ENCODE data around the gene SIPA1L3. TPM values are rescaled to one million over a fixed set of nuclear protein-coding genes. Genes with fewer than 3 reads are reported as not detected.

The SIPA1L3 gene
- total and polyA plus RNA-seq, 2 of the 13 experiments (the other 11 are each of a cell fraction or from before 2014, with no cell fraction given) = 5.5 to 7.7 TPM

DNA sequence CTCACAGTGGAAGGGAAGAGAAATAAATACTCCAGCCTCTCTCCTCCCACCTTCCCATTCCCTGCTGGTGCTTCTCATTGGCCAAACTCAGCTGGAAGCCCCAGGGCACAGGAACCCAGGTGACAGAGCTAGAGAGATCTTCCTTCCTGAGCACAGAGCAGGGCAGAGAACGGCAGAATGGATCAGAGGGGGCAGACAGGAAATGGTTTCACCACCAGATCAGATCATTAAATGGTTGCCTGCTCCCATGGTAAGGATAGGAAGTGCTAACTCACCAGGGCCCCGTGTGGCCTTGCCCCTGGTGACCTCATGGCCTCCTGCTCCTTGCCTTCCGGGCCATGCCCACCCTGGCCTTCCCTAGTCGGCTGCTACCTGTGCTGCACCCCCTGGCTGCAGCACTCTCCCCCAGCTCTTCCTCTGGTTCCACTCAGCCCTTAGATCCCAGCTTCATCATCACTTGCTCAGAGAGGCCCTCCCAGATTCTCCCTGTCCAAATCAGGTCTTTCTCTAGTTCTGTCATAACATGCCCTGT lies 208.3 kb downstream of the SIPA1L3 start (continued):
- TF ChIP-seq HNRNPL (IDR thresholded peaks at IDR 0.05; ENCODE audit: low read depth, low read length) (no peak), YEATS2 (CRISPR knock-in tag; IDR thresholded peaks at IDR 0.05; ENCODE audit: borderline replicate concordance) (no peak), ZNF746 (CRISPR knock-in tag; IDR thresholded peaks at IDR 0.05) (no peak), KLF15 (CRISPR knock-in tag; IDR thresholded peaks at IDR 0.05; ENCODE audit: borderline replicate concordance) (no peak), ZC3H4 (CRISPR knock-in tag; IDR thresholded peaks at IDR 0.05; ENCODE audit: borderline replicate concordance) (no peak)

DNA sequence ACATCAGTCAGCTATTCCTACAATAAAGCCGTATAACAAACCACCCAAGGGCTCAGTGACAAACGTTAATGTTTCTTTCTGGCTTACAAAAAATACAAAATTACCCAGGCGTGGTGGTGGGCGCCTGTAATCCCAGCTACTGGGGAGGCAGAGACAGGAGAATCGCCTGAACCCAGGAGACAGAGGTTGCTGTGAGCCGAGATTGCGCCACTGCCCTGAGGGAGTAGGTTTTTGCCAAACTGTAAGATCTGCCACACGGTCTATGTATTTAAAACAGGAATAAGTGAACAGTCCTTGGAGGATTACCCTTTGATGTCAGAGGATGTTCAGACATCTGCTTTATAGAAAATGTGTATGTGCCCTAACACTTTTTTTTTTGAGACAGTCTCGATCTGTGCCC lies 211.2 kb downstream of the SIPA1L3 start:
- no peaks in the 10 kb centered on the region for H3K27me3 ChIP-seq (ENCODE audit: control insufficient read depth in 1 of 2, insufficient read depth in 2 of 2, low read length in 2 of 2)
- H3K27ac ChIP-seq (ENCODE audit: extremely low read length, insufficient read depth, low read length) = no peak overlapping the region
- TF ChIP-seq MAF1 (CRISPR knock-in tag; IDR thresholded peaks at IDR 0.05; ENCODE audit: borderline replicate concordance) (no peak), NCOA1 (CRISPR knock-in tag; IDR thresholded peaks at IDR 0.05) (no peak), TCF12 (IDR thresholded peaks at IDR 0.05) (no peak), TCF12 (CRISPR knock-in tag; IDR thresholded peaks at IDR 0.05) (no peak), YEATS2 (CRISPR knock-in tag; IDR thresholded peaks at IDR 0.05; ENCODE audit: borderline replicate concordance) (no peak), MED13 (CRISPR knock-in tag; IDR thresholded peaks at IDR 0.05) (no peak)
- TF ChIP-seq, protein P1, sequence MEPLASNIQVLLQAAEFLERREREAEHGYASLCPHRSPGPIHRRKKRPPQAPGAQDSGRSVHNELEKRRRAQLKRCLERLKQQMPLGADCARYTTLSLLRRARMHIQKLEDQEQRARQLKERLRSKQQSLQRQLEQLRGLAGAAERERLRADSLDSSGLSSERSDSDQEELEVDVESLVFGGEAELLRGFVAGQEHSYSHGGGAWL (CRISPR knock-in tag; IDR thresholded peaks at IDR 0.05) = no peak
- TF ChIP-seq, protein P2, sequence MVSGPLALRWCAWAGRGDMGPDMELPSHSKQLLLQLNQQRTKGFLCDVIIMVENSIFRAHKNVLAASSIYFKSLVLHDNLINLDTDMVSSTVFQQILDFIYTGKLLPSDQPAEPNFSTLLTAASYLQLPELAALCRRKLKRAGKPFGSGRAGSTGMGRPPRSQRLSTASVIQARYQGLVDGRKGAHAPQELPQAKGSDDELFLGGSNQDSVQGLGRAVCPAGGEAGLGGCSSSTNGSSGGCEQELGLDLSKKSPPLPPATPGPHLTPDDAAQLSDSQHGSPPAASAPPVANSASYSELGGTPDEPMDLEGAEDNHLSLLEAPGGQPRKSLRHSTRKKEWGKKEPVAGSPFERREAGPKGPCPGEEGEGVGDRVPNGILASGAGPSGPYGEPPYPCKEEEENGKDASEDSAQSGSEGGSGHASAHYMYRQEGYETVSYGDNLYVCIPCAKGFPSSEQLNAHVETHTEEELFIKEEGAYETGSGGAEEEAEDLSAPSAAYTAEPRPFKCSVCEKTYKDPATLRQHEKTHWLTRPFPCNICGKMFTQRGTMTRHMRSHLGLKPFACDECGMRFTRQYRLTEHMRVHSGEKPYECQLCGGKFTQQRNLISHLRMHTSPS (CRISPR knock-in tag; IDR thresholded peaks at IDR 0.05; ENCODE audit: low read depth) = no peak
- no peaks in the 10 kb centered on the region for H4K20me1 ChIP-seq (ENCODE audit: insufficient read depth, low read length)
- ChIA-PET CTCF (ENCODE audit: low intra/inter-chr PET ratio, low total read pairs) (no interaction called here), POLR2A (no interaction called here)
- H3K9ac ChIP-seq (ENCODE audit: insufficient read depth, low read depth, low read length) = no peak overlapping the region
- intact Hi-C loops (cut with micrococcal nuclease; ENCODE audit: unreplicated experiment) (no loop called here), in situ Hi-C loops (cut with HindIII; ENCODE audit: extremely low pct_ligation_motif_present, low pct_unique_long_range_greater_than_20kb) (no loop called here)
- H3K79me2 ChIP-seq (ENCODE audit: insufficient read depth, low read length) = no peaks in the 10 kb centered on the region
- no peak overlapping the region for H2AFZ ChIP-seq (ENCODE audit: low read length)
- ATAC-seq = no peak
- FAIRE-seq = no peak
- H3K4me3 ChIP-seq (replicated peaks in 1 of 3; ENCODE audit: insufficient read depth in 1 of 3, low read depth in 2 of 3, low read length in 3 of 3) = no peak overlapping the region
- WGBS (ENCODE audit: low lambda C conversion rate) = 90% methylated on average over 9 of the region's 9 CpGs
- no TSS peak for BruUV-seq (replicated peaks)
- H3K4me1 ChIP-seq (ENCODE audit: insufficient read depth, low read length) = no peaks in the 10 kb centered on the region
- H3K36me3 ChIP-seq (replicated peaks in 1 of 2; ENCODE audit: control insufficient read depth in 1 of 2, insufficient read depth in 2 of 2, low read length in 2 of 2) = peaks cover 3 to 24% of the 10 kb centered on the region in 2 experiments; a peak in 4 of 5 replicates
- no peak overlapping the region for H3K4me2 ChIP-seq (ENCODE audit: low read depth, low read length)
- no peak for DNase-seq (ENCODE audit: low spot score)
- no peaks in the 10 kb centered on the region for H3K9me3 ChIP-seq (ENCODE audit: low read length)
